ENCODE measurements around the gene CRIP2. TPM values are rescaled to one million over a fixed set of nuclear protein-coding genes. Genes with fewer than 3 reads are reported as not detected.
A peak's percentile ranks its signal among the peaks of the same experiment; 100 is the strongest.

The CRIP2 gene
- total RNA-seq, 1 donor from 2014 or later, result 247 TPM

- Mint-ChIP-seq H3K4me3 (ENCODE audit: unreplicated experiment) (no peak overlapping the region), H3K36me3 (ENCODE audit: low read depth) (peaks cover 1% of the 10 kb centered on the region), H3K27me3 (ENCODE audit: low read depth) (no peaks in the 10 kb centered on the region)
Observed at GRCh38 chr14:105468621-105469241, 5.9 kb upstream of the CRIP2 start.

GRCh38 chr14:105469456-105470349 is 4.9 kb upstream of the CRIP2 start:
- H3K36me3 Mint-ChIP-seq (ENCODE audit: low read depth), result peaks cover 1% of the 10 kb centered on the region
- no peak for DNase-seq (ENCODE audit: low spot score)
- no peaks in the 10 kb centered on the region for H3K9me3 Mint-ChIP-seq (ENCODE audit: low read depth)
- no peaks in the 10 kb centered on the region for H3K27me3 Mint-ChIP-seq (ENCODE audit: low read depth)
- H3K4me3 Mint-ChIP-seq (ENCODE audit: unreplicated experiment), result no peak overlapping the region
- H3K4me1 Mint-ChIP-seq (ENCODE audit: low read depth), result peaks cover 24% of the 10 kb centered on the region
- no peak overlapping the region for H3K27ac Mint-ChIP-seq (ENCODE audit: unreplicated experiment)
- TF ChIP-seq, protein P1, sequence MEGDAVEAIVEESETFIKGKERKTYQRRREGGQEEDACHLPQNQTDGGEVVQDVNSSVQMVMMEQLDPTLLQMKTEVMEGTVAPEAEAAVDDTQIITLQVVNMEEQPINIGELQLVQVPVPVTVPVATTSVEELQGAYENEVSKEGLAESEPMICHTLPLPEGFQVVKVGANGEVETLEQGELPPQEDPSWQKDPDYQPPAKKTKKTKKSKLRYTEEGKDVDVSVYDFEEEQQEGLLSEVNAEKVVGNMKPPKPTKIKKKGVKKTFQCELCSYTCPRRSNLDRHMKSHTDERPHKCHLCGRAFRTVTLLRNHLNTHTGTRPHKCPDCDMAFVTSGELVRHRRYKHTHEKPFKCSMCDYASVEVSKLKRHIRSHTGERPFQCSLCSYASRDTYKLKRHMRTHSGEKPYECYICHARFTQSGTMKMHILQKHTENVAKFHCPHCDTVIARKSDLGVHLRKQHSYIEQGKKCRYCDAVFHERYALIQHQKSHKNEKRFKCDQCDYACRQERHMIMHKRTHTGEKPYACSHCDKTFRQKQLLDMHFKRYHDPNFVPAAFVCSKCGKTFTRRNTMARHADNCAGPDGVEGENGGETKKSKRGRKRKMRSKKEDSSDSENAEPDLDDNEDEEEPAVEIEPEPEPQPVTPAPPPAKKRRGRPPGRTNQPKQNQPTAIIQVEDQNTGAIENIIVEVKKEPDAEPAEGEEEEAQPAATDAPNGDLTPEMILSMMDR (IDR thresholded peaks at IDR 0.05), result no peak

More at GRCh38 chr14:105468621-105469241, 5.9 kb upstream of the CRIP2 start:
- Mint-ChIP-seq H3K9me3 (ENCODE audit: low read depth) (no peaks in the 10 kb centered on the region), H3K4me1 (ENCODE audit: low read depth) (peaks cover 24% of the 10 kb centered on the region), H3K27ac (ENCODE audit: unreplicated experiment) (no peak overlapping the region)
- TF ChIP-seq, protein P1 (IDR thresholded peaks at IDR 0.05), result no peak
- DNase-seq (ENCODE audit: low spot score), result no peak

- no peaks in the 10 kb centered on the region for H3K9me3 Mint-ChIP-seq (ENCODE audit: low read depth)
- no peaks in the 10 kb centered on the region for H3K36me3 Mint-ChIP-seq (ENCODE audit: low read depth)
- H3K4me1 Mint-ChIP-seq (ENCODE audit: low read depth), result peaks cover 19% of the 10 kb centered on the region
- H3K27ac Mint-ChIP-seq (ENCODE audit: unreplicated experiment), result peak overlapping the region; percentile 22
- TF ChIP-seq, protein P1 (IDR thresholded peaks at IDR 0.05), result no peak
- H3K27me3 Mint-ChIP-seq (ENCODE audit: low read depth), result no peaks in the 10 kb centered on the region
- DNase-seq (ENCODE audit: low spot score), result no peak
- H3K4me3 Mint-ChIP-seq (ENCODE audit: unreplicated experiment), result no peak overlapping the region
Observed at GRCh38 chr14:105470350-105471296, 4.0 kb upstream of the CRIP2 start.

- H3K27me3 Mint-ChIP-seq (ENCODE audit: low read depth), result no peaks in the 10 kb centered on the region
- H3K36me3 Mint-ChIP-seq (ENCODE audit: low read depth), result no peaks in the 10 kb centered on the region
- peaks cover 20% of the 10 kb centered on the region for H3K4me1 Mint-ChIP-seq (ENCODE audit: low read depth)
- no peak overlapping the region for H3K4me3 Mint-ChIP-seq (ENCODE audit: unreplicated experiment)
- DNase-seq (ENCODE audit: low spot score), result no peak
- no peaks in the 10 kb centered on the region for H3K9me3 Mint-ChIP-seq (ENCODE audit: low read depth)
- no peak overlapping the region for H3K27ac Mint-ChIP-seq (ENCODE audit: unreplicated experiment)
- TF ChIP-seq, protein P1 (IDR thresholded peaks at IDR 0.05), result peak; percentile 49
Observed at GRCh38 chr14:105471297-105471821, 3.3 kb upstream of the CRIP2 start.

Measured in chondrocyte (in vitro differentiated cells).